ENCODE measurements around the gene SIGLEC14. TPM values are rescaled to one million over a fixed set of nuclear protein-coding genes. Genes with fewer than 3 reads are reported as not detected.
A peak's percentile ranks its signal among the peaks of the same experiment; 100 is the strongest.

SIGLEC14 gene
- total RNA-seq, 1 experiment from 2014 or later, result not detected

DNA sequence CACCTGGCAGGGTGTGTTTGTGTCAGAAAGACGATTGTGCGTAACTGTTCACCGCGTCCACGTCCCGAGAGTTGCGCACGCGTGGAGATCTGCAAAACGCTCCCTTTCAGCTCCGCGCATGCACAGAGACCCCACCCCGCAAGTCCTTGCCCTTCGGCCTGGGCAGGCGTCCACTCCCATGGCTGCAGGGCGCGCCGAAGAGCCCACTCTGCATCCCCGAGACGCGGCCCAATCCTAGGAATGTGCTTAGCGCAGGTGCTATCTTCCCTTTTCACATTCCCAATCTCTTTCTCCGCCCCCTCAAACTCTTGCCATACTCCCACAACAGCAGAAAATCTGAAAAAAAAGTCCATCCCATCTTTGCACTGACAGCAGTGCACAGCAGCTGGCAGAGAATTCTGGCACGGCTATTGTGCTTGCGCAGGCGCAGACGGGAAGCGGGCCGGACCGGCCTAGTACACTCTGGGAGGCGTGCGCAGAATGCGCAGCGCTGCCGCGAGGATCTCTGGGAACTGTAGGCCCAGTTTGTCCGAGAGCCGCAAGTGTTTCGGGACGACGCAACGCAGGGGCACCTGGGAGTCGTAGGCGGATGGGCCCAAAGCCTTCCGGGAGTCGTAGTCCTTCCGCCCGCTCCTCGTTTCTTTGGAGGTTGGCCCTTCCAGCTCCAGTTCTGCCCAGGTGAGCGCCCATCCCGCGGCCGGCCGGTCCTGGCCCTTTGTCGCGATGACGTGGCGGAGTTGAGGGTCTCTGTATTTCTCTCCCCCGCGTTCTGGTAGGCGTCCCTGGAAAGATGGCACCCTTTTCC lies 52.5 kb downstream of the SIGLEC14 start:
- H3K27ac ChIP-seq (ENCODE audit: low read depth, low read length, poor library complexity, severe bottlenecking), result peak overlapping the region; percentile 18
- no peak for TF ChIP-seq EZH2 (IDR thresholded peaks at IDR 0.05; ENCODE audit: borderline replicate concordance, low read depth, low read length, poor library complexity, severe bottlenecking)
- ChIA-PET CTCF (interaction anchor here (0.7 kb wide), 1 partner anchor 14 kb away, joined by 3 read pairs; no protein-coding TSS in a partner anchor), POLR2A (ENCODE audit: low non-redundant PET) (no interaction called here)
- intact Hi-C loops (cut with micrococcal nuclease; ENCODE audit: unreplicated experiment), result loop anchor here (2.0 kb wide), 1 partner anchor 23 kb away; the partner anchor contains the start of gene ZNF175
- no peaks in the 10 kb centered on the region for H3K36me3 ChIP-seq (ENCODE audit: insufficient read depth, low read length, poor library complexity, severe bottlenecking)
- H3K9me3 ChIP-seq (ENCODE audit: low read depth, low read length, poor library complexity, severe bottlenecking), result no peaks in the 10 kb centered on the region
- no peaks in the 10 kb centered on the region for H3K4me1 ChIP-seq (ENCODE audit: insufficient read depth, low read length, poor library complexity, severe bottlenecking)
- no peaks in the 10 kb centered on the region for H3K27me3 ChIP-seq (replicated peaks; ENCODE audit: insufficient read depth, low read depth, low read length, poor library complexity)
- no TSS peak for BruUV-seq (replicated peaks)
- DNase-seq (ENCODE audit: low spot score), result peak; percentile 98
- peak overlapping the region; percentile 59 for H3K4me3 ChIP-seq (ENCODE audit: low read depth, low read length, poor library complexity, severe bottlenecking)

- no TSS peak for BruUV-seq (replicated peaks)
Observed at GRCh38 chr19:51593138-51593890, 53.3 kb downstream of the SIGLEC14 start.

More at GRCh38 chr19:51593138-51593890, 53.3 kb downstream of the SIGLEC14 start:
- intact Hi-C loops (cut with micrococcal nuclease; ENCODE audit: unreplicated experiment), result no loop called here
- Histone ChIP-seq H3K27me3 (replicated peaks; ENCODE audit: insufficient read depth, low read depth, low read length, poor library complexity) (no peaks in the 10 kb centered on the region), H3K36me3 (ENCODE audit: insufficient read depth, low read length, poor library complexity, severe bottlenecking) (no peaks in the 10 kb centered on the region), H3K9me3 (ENCODE audit: low read depth, low read length, poor library complexity, severe bottlenecking) (peaks cover 4% of the 10 kb centered on the region), H3K4me3 (ENCODE audit: low read depth, low read length, poor library complexity, severe bottlenecking) (peak overlapping the region; percentile 59), H3K27ac (ENCODE audit: low read depth, low read length, poor library complexity, severe bottlenecking) (no peak overlapping the region), H3K4me1 (ENCODE audit: insufficient read depth, low read length, poor library complexity, severe bottlenecking) (no peaks in the 10 kb centered on the region)
- POLR2A ChIA-PET (ENCODE audit: low non-redundant PET), result no interaction called here
- peak; percentile 11 for DNase-seq (ENCODE audit: low spot score)
- CTCF ChIA-PET, result no interaction called here
- TF ChIP-seq EZH2 (IDR thresholded peaks at IDR 0.05; ENCODE audit: borderline replicate concordance, low read depth, low read length, poor library complexity, severe bottlenecking) (no peak), CTCF (conservative IDR thresholded peaks at IDR 0.05; ENCODE audit: low read depth, low read length) (no peak)

Small RNAs within 50 kb of the gene (microRNA-seq; reads per million reads assigned to microRNA genes)
- gene MIR125A (7,014 reads per million, percentile 94 among the genes with 10 or more reads in this experiment), gene MIR99B (52,894 reads per million, percentile 99 among the genes with 10 or more reads in this experiment), gene MIRLET7E (13,094 reads per million, percentile 96 among the genes with 10 or more reads in this experiment)

Other genes starting within 250 kb of the SIGLEC14 start
- not detected in 2 replicates for gene SIGLEC10, start 229.2 kb downstream of the SIGLEC14 start, total RNA-seq (2021)
- gene SIGLEC8, start 188.4 kb downstream of the SIGLEC14 start, total RNA-seq (2021), result not detected in 2 replicates
- gene CEACAM18, start 168.3 kb downstream of the SIGLEC14 start, total RNA-seq (2021), result not detected in 2 replicates
- not detected in 2 replicates for gene SIGLEC12, start 145.0 kb downstream of the SIGLEC14 start, total RNA-seq (2021)
- gene SIGLEC6, start 115.2 kb downstream of the SIGLEC14 start, total RNA-seq (2021), result not detected in 2 replicates
- 10.4 and 15.1 TPM in 2 replicates for gene ZNF175, start 75.5 kb downstream of the SIGLEC14 start, total RNA-seq (2021)
- gene SIGLEC5, start 16.4 kb downstream of the SIGLEC14 start, total RNA-seq (2021), result not detected in 2 replicates
- 28.4 and 28.6 TPM in 2 replicates for gene SPACA6, start 46.5 kb upstream of the SIGLEC14 start, total RNA-seq (2021)
- not detected in 2 replicates for gene HAS1, start 77.2 kb upstream of the SIGLEC14 start, total RNA-seq (2021)
- gene FPR1, start 105.1 kb upstream of the SIGLEC14 start, total RNA-seq (2021), result not detected in 2 replicates
- gene FPR2, start 114.4 kb upstream of the SIGLEC14 start, total RNA-seq (2021), result not detected in 2 replicates
- not detected in 2 replicates for gene FPR3, start 148.3 kb upstream of the SIGLEC14 start, total RNA-seq (2021)
- gene ZNF577, start 241.1 kb upstream of the SIGLEC14 start, total RNA-seq (2021), result 7.0 and 7.3 TPM in 2 replicates